Measurements from ENCODE around the gene ZFY.

Gene ZFY

GRCh38 chrY:2934861-2935715 is at the start of gene ZFY:
Gene ZFY, plus strand, starts transcription at chrY:2935381. Its CDS starts 18,556 bp downstream, at chrY:2953937.
- DNase-seq, result no peak

- no peak for DNase-seq
Measured at GRCh38 chrY:2885880-2886279, 49.3 kb upstream of the ZFY start.

DNA sequence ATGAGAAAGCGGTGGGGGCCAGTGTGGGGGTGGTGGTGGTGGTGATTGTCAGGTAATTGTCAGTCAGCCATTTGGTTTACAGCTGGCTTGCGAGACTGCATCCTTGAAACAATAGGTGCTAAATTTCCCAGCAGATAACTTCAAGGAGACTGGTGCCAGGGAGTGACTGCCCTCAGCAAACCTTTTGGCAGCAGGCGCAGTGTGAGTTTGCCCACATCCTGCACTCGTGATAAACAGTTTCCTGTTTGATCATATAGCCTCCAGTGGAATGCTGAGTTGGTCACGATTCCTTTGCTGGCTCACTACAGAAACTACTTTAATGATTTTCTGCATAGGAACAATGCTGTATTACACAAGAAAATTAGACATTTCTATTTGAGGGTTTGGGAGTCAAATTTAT is 47.8 kb upstream of the ZFY start:
- no peak for DNase-seq

GRCh38 chrY:2887955-2888354 is 47.2 kb upstream of the ZFY start:
- no peak for DNase-seq

- no peak for DNase-seq
Measured at GRCh38 chrY:2893471-2893870, 41.7 kb upstream of the ZFY start.

DNA sequence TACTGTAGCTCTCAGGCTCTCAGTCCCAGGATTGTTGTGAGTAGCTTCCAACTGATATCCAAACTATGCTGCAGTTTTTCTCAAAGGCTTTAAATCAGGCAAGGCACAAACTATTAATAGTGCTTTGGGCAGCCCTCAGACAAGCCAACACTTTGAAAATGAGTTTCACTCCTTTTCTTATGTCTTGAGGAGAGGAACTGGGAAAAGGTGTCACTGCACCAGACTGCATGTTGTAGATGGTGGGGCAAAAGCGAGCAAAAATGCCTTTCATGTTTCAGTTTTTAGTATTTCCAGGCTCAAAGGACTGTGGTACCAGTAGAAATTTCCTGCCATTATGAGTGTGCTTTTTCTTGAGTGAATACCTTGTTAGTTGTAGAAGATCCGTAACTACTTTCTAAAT is 39.1 kb upstream of the ZFY start:
- DNase-seq, result no peak

DNA sequence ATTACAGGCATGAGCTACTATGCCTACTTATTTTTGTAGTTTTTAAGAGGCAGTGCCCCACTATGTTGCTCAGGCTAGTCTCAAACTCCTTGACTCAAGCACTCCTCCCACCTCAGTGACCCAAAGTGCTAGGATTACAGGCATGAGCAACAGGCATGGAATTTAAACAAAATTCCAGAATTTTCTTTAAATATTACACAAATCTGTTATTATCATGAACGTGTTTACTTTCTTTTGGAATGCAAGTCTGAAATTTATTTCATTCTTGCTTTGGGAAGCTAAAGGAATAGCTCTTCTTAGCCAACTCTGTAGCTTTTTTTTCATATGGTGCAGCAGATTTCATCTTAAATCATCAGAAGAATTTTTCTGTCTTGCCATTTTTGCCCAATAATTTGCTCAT is 27.8 kb upstream of the ZFY start:
- no peak for DNase-seq

GRCh38 chrY:2913066-2913815 is 21.9 kb upstream of the ZFY start:
- DNase-seq, result no peak

DNA sequence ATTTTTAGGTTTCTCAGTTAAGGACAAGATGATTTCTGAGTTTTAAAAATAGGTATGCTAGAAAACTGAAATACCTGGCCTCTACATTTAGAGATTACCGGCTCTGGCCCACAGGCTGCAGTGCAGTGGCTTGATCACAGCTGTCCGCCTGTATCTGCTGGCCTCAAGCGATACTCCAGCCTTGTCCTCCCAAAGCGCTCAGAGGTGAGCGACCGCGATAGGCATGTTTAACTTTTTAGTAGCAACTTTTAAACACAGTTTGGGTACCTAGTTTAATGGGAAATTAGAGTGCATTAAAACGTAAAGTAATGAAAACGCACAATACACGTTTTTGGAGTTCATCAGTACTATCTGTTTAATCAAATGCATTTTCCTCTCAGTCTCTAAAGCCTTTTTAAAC is 1.1 kb upstream of the ZFY start:
- DNase-seq, result no peak

DNA sequence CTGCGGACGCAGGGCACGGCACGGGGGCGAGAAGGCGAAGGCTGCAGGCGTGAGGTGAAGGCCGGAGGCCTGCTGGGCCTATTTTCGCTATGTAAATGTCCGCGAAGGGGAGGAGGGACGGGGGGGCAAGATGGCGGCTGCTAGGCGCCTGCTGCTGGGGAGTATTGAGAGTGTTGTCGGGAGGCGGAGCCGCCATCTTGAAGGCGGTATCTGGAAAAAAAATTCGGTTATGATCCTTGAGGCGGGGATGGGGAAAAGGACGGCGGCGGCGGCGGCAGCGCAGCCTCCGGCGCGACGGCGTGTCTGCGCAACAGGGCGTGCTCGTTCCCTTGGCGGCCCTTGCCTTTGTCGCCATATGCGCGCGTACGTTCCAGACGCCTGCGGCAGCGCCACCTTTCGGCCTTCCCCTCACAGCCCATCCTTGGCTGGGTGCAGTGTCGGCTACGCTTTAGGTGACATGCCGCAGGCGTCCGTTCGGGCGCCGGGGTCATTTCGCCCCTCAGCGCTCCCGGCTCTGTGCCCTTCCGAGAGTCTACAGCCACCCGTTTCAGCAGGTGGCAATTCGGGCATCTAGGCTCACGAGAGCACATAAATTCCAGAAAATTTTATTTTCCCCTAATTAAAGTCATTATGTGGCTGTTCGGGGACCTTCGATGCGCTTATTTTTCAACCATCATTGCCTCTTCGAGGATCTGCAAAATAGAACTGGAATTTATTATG is 695 bp downstream of the ZFY start:
- DNase-seq, result no peak

- DNase-seq, result no peak
Measured at GRCh38 chrY:2936436-2936750, 1.2 kb downstream of the ZFY start.

GRCh38 chrY:2937149-2937548 is 2.0 kb downstream of the ZFY start:
- DNase-seq, result no peak

- DNase-seq, result no peak
Measured at GRCh38 chrY:2949590-2950252, 14.5 kb downstream of the ZFY start.

GRCh38 chrY:2950655-2951054 is 15.5 kb downstream of the ZFY start:
- no peak for DNase-seq

- DNase-seq, result no peak
Measured at GRCh38 chrY:2952912-2953311, 17.7 kb downstream of the ZFY start.

GRCh38 chrY:2954735-2955134 is 19.6 kb downstream of the ZFY start:
- no peak for DNase-seq

- DNase-seq, result no peak
Measured at GRCh38 chrY:2955561-2955960, 20.4 kb downstream of the ZFY start.

DNA sequence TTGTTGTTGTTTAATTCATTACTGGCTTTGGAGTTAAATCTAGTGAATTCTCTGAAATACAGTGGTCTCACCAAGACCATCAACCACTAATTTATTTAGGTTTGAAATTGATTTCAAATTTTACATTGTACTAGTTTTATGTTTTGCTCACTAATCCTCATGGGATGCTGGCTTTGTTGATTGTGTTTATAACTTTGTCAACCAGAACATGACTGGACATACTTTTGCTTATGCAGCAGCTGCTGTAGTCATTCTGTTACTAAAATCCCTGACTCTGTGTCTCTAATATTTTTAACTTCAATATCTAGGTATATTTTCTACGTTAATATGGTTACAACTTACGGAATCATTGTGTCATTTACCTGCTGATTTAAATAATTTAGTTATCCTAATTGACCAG is 26.9 kb downstream of the ZFY start:
- DNase-seq, result no peak

DNA sequence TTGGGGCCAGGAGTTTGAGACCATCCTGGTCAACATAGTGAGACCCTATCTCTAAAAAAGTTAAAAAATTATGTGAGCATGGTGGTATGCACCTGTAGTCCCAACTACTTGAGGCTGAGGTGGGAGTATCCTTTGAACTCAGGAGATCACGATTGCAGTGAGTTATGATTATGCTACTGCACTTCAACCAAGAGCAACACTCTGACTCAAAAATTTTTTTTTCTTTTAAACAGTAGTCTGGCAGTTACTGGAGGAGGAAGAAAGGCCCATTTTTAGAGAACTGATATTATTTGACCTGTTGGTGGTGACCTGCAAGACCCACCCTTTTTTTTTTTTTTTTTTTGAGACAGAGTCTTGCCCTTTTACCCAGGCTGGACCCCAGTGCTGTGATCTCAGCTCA is 29.6 kb downstream of the ZFY start:
- no peak for DNase-seq

DNA sequence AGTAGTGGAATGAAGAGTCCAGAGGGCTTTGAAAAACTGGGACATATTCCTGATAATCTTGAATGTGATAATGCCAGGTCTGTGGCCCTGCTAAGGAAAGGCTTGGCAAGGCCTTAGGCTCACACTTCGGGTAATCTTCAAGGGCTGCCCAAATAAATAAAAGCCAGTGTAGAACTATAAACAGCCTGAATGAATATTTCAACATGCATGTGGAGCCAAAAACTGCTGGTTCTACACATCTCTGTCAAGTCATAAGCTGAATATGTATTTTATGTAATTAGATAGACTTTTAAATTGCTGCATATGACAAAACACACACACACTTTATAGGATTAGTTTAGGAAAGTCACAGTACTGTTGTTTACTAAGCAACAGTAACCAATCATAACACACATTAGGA is 30.4 kb downstream of the ZFY start:
- no peak for DNase-seq

DNA sequence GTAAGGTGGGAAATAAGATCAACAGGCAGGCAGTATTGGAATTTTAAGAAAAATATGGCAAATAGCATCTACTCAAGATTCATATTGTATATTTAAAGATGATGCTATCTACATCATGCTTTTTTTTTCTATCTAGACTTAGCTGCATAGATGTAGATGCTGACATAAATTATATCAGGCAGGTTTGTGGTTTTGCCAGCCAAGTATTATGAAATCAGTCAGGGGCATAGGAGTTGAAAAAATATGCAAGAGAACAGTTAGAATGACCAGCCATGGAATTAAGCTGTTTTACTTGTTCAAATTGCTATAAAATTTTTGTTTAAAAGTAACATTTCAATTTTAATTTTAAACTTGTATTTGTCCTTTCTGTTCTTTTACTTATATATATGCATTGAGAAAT is 34.4 kb downstream of the ZFY start:
- no peak for DNase-seq

DNA sequence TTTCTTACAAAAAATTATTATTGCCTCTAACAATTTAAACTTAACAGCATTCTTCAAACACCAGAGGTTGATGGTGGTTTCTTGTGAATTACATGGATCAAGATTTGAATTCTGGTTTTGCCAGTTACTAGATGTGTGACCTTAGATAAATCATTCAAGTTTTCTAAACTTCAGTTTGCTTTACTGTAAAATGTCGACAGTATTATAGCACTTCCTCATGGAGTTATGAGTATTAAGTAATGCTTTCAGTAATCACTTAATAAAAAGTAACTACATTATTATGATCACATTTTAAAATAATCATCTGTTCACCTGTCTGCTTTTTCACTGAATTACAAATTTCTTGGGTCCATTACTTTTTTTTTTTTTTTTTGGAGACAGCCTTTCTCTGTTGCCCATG is 37.5 kb downstream of the ZFY start:
- DNase-seq, result no peak

DNA sequence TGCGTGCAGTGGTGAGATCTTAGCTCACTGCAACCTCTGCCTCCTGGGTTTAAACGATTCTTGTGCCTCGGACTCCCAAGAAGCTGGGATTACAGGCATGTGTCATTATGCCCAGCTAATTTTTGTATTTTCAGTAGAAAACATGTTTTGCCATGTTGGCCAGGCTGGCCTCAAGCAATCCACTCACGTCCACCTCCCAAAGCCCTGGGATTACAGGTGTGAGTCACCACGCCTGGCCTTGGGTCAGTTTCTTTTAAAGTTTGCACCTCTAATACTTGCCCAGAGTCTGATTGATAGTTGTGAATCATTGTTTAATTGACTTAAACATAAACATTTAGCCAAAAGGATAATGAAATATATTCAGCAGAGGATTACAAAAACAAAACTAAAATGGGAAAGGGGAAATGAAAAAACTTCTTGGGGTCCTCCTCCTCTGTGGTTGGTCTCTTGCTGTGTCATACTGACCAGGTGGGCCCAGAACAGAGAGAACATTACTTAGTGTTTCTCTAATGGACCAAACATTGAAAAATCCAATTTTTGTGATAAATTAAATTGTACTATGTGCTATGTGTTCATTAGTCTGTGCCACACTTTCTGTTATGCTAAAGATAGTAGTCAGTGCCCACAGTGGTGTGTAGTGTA is 38.0 kb downstream of the ZFY start:
- no peak for DNase-seq

All from activated CD8-positive, alpha-beta memory T cell treated with anti-CD3 and anti-CD28 coated beads, Interleukin-2, amount 50 U/mL, for 4 hours (primary cell).